Activated CD4-positive, CD25-positive, alpha-beta regulatory T cell (primary cell): ENCODE data around the gene LMBR1.
A peak's percentile ranks its signal among the peaks of the same experiment; 100 is the strongest.
"Not testable (repeated sequence)": the region's sequence is repeated elsewhere in the genome, so short reads cannot be mapped to it uniquely, and the experiment has no call there.

Experiments
- DNase-seq, 4 experiments: peaks; one replicate each; lab custom pipeline; 2025; lab: John Stamatoyannopoulos, UW

The LMBR1 gene

DNA sequence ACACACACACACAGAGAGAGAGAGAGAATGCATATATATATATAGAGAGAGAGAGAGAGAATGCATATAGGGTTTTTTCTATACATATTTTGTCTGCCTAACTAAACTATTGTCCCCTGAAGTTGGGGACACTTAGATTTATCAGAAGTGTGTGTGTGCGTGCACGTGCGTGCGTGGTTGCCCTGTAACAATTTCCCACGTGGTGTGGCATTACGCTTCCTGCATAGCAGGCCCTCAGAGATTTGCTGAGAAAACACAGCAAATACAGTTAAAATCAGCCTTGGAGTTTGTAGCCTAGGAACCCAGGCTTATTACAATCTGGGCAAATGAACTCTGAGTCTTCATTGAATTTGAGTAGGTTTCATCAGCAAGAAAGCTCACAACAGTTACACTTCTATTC, 237.7 kb downstream of the LMBR1 start:
- no peak for DNase-seq

DNA sequence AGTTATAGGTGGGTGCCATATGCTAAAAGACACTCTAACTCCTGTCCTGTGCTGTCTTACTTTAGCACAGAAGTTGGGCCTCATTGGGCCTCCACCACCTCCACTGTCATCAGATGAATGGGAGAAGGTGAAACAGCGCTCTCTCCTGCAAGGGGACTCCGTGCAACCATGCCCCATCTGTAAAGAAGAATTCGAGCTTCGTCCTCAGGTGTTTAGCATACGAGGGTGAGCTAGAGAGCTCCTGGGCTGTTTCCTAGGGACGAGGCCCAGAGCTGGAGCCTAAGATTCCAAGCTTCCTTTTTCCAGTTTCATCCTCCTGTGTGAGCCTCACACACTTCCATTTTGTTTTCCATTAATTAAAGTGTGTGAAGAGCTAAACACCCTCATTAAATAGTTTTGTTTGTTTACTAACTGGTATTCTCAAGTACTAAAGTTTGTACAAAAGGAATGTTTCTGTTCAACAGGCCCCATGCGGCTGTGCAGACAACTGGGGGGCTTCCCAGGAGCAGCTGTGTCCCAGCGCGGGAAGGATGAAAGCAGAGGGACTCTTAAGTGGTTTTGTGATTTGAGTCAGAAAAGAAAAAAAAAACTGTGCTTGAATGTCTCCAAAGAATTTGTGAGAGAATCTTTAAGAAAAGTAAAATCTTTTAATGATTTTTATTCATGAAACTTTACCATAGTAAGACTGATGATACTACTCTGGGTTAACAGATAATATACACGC, 238.3 kb downstream of the LMBR1 start:
- no peak for DNase-seq

DNA sequence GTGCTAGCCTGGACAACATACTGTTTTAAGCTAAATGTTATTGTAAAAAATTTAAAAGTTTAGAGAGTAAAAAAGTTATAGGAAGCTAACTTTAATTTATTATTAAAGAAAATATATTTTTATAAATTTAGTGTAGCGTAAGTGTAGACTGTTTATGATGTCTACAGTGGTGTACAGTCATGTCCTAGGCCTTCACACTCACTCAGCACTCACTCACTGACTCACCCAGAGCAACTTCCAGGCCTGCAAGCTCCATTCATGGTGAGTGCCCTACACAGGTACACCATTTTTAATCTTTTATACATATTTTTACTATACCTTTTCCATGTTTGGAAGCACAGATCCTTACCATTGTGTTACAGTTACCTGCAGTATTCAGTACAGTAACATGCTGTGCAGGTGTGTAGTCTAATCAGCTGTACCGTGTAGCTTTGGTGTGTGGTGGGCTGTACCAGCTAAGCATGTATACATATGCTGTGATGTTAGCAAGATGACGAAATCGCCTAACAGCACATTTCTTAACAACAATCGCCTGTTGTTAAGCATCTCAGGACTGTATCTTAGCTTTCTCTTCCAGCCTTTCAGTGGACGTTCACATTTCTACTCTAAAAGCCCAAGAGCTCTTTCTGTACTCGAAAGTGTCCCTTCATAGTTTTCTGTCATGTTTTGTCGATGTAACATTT, 240.0 kb downstream of the LMBR1 start:
- DNase-seq, result no peak

- no peak for DNase-seq
Observed at GRCh38 chr7:156651474-156651873, 241.5 kb downstream of the LMBR1 start.

GRCh38 chr7:156650042-156650441, 242.9 kb downstream of the LMBR1 start:
- DNase-seq, result no peak

DNA sequence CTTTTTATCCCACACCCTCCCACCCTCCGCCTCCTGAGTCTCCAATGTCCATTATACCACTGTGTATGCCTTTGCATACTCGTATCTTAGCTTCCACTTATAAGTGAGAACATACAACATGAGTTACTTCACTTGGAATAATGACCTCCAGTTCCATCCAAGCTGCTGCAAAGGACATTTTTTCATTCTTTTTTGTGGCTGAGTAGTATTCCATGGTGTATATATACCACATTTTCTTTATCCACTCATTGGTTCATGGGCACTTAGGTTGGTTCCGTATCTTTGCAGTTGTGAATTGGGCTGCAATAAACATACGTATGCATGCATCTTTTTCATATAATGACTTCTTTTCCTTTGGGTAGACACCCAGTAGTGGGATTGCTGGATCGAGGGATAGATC, 245.7 kb downstream of the LMBR1 start:
- DNase-seq, result not testable (repeated sequence)

DNA sequence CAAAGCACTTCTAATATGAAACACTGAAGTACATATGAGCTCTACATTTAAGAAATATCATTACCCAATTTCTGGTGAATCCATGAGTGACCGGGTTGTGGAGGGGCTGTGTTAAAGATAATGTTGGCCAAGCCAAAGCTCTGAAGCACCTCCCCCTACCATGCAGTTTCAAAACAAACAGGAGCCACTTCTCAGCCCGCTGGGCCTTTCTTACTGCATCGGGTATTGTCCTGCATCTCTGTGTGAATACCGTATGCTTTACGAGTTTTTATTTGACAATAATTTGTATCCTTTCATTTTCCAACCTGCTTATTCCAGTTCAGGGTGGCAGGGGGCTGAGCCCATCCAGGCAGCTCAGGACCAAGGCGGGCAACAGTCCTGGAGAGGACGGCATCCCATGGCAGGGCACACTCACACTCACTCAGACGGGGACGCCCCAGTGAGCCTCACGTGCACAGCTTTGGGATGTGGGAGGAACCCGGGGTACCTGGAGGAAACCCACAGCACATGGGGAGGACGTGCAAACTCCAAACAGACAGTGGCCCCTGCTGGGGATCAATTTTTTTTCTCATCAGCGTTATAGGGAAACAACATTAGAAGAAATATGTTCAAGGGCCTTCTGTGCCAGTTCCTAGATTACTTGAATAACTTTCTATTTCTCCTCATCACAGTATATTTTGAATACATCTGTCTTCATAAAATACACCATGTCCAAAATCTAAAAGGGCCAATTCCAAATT, 250.5 kb downstream of the LMBR1 start:
- no peak for DNase-seq

GRCh38 chr7:156640949-156641485, 252.0 kb downstream of the LMBR1 start:
- peak in 3 of 4 experiments; percentile 28 to 43 (median 37) for DNase-seq

GRCh38 chr7:156640257-156640948, 252.6 kb downstream of the LMBR1 start, which contains the start of gene RNF32:
RNF32 (plus strand) TSS chr7:156640774; CDS start chr7:156643878, 3,104 bp downstream.
- DNase-seq, result peak; percentile 92 to 99 (median 96)

DNA sequence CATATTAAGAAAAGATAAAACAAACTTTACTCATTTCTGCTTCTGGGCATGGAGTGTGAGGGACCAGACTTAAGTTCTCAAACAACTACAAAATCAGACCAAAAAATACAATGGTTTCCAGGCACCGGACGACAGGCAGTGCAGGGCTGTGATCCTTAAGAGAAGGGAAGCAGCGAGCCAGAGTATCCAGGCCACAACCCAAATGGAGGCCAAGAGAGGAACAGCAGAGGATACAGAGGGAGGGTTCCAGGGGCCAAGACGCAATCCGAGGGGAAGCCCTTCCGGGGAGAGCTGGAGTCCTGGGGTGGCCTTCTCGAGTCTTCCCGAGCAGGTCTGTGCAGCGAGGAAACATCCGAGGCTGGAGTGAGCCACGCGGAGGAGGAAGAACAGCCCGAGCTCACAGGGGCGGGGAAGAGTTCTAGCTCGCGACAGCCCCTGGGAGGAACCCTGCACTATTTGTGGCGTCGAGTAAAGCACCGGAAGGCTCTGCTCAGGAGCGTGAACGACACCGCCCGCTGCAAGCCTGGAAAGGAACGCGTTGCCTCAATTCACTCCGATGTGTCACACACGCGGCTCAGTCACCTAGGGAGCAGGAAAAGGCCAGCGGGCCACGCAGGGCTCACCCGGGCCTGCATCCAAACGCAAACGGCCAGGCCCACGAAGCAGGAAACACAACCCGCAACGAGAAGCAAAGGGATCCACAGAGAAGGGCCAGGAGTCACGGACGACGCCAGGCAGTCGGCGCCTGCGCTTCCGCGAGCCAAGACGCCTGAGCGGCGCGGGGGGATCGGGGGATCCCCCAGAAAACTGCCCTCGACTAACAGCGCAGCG, 253.3 kb downstream of the LMBR1 start:
- DNase-seq, result no peak

DNA sequence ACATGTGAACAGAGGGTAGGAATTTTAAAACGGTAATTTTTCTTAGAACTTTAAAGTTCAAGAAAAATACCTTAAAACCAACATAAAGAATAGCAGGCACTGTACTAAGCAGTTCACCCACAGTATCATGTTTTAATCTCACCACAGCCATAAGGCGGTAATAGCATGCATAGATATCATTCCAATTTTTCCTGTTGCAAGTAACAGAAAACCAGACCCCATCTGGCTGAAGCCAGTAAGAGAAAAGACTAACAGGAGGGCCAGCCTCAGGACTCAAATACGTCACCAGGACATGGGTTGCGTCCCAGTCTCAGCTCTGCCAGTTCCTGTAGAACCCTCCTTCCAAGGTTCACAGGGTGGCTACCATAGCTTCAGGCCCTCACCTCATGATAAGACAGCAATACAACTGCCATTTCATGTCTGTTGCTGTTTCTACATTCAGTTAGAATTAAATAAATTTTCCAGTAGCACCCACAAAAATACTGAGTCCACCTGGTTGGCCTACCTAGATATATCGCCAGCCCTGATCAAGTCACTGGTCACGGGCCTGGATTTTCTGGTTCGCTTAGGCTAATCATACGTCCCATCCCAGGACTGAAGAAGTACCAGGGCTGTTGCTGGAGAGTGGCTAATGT, 254.4 kb downstream of the LMBR1 start:
- no peak for DNase-seq

DNA sequence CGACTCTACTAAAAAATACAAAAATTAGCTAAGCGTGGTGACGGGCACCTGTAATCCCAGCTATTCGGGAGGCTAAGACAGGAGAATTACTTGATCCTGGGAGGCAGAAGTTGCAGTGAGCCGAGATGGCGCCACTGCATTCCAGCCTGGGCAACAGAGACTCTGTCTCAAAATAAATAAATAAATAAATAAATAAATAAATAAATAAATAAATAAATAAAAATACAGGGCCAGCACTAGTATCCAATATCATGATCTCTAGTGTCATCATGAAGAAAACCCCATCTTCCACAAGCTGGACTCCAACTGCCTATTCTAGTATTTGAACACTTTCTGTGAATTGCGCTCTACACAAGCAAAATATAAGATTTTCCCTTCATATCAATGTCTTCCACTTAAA, 255.9 kb downstream of the LMBR1 start:
- not testable (repeated sequence) for DNase-seq

DNA sequence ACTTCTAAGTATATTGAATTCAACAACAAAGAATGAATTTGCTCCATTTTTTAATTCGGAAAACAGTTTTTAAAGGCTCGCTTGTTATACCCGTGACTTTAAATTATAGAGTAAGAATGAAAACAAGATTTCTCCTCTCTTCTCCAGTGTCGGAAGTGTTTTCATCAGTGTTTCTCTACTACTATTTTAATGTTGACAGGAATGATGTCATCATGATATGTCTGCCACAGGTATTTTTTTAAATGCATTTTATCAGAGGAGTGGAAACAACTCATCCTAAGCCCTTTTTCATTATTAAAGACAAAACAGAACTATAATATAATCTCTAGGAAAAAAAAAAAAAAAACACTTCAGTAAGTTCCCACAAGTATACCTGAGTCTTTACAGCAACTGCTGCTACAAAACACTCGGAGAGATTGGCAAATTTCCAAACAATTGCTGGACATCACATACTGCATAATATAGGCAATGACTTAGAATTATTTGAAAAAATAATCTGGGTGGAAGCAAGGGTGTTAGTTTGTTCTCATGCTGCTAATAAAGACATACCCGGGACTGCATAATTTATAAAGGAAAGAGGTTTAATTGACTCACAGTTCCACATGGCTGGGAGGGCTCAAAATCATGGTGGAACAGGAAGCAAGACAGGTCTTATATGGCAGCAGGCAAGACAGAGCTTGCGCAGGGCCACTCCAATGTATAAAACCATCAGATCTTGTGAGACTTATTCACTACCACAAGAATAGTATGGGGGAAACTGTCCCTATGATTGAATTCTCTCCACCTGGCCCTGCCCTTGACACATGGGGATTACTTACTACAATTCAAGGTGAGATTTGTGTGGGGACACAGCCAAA, 257.2 kb downstream of the LMBR1 start:
- DNase-seq, result no peak

GRCh38 chr7:156634117-156634516, 258.9 kb downstream of the LMBR1 start:
- DNase-seq, result no peak

GRCh38 chr7:156629873-156630272, 263.1 kb downstream of the LMBR1 start:
- no peak for DNase-seq

DNA sequence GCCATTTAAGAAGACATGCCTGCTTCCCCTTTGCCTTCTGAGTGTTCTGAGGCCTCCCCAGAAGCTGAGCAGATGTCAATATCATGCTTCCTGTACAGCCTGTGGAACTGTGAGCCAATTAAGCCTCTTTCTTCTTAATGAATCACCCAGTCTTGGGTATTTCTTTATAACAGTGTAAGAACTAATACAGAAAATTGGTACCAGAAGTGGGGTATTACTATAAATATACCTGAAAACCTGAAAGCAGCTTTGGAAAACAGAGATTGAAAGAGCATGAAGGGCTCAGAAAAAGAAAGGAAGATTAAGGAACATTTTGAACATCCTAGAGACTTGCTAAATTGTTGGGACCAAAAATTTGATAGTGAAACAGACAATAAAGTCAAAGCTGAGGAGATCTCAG, 264.4 kb downstream of the LMBR1 start:
- DNase-seq, result no peak
